SK-N-MC (cell line): ENCODE data around the gene CYP27A1.

Source experiments
- DNase-seq: peaks from one replicate; pipeline ENCODE4 v3.0.0-alpha.2; 2011; ENCODE audit warnings: low read depth, low spot score
- H3K27ac ChIP-seq: fragments of 200-600 bp; sonication (generic); 2 replicates; pipeline ENCODE4 v1.5.1; 2016; ENCODE audit warnings: mixed run types
- H3K36me3 ChIP-seq: fragments of 200-600 bp; sonication (generic); 2 replicates; pipeline ENCODE4 v1.6.1; 2017; ENCODE audit warnings: antibody characterized with exemption, low read length, mixed read lengths; ENCODE audit not compliant: insufficient read depth
- H3K4me3 ChIP-seq: fragments of 200-600 bp; sonication (generic); 2 replicates; pipeline ENCODE4 v1.5.1; 2016
- H3K9ac ChIP-seq: fragments of 200-600 bp; sonication (generic); 2 replicates; pipeline ENCODE4 v1.8.0; 2017; ENCODE audit warnings: mixed run types, mixed read lengths; ENCODE audit not compliant: insufficient read length
- H3K9me3 ChIP-seq: fragments of 200-600 bp; sonication (generic); 2 replicates; pipeline ENCODE4 v1.6.1; 2017; ENCODE audit warnings: low read depth, mild to moderate bottlenecking, antibody characterized with exemption, low read length, moderate library complexity, mixed read lengths
- EZH2 ChIP-seq: fragments of 200-600 bp; sonication (generic); IDR thresholded peaks from one replicate; pipeline ENCODE4 v1.6.1; 2017; ENCODE audit warnings: antibody characterized with exemption
- FOXP2 ChIP-seq: optimal IDR thresholded peaks from 2 replicates; pipeline ENCODE3; 2011; ENCODE audit warnings: mild to moderate bottlenecking, moderate library complexity; ENCODE audit not compliant: insufficient read depth; ENCODE audit errors: extremely low read length, control extremely low read depth
- POLR2AphosphoS5 ChIP-seq: IDR thresholded peaks from 2 replicates; pipeline ENCODE4 v1.6.1; 2012; ENCODE audit warnings: mild to moderate bottlenecking, low read depth, low read length, borderline replicate concordance

Gene CYP27A1

GRCh38 chr2:218820746-218821369 is 38.9 kb downstream of the CYP27A1 start:
- no peaks in the 10 kb centered on the region for H3K9me3 ChIP-seq
- TF ChIP-seq EZH2 (no peak), POLR2AphosphoS5 (no peak), FOXP2 (no peak)
- H3K9ac ChIP-seq, result no peak overlapping the region
- no peak for DNase-seq
- H3K4me3 ChIP-seq, result no peak overlapping the region
- no peaks in the 10 kb centered on the region for H3K36me3 ChIP-seq
- no peak overlapping the region for H3K27ac ChIP-seq

GRCh38 chr2:218821605-218822211 is 39.8 kb downstream of the CYP27A1 start:
- no peak for TF ChIP-seq FOXP2
- H3K9me3 ChIP-seq, result no peaks in the 10 kb centered on the region
- no peak for DNase-seq
- no peak overlapping the region for H3K27ac ChIP-seq
- no peak overlapping the region for H3K4me3 ChIP-seq
- no peaks in the 10 kb centered on the region for H3K36me3 ChIP-seq
- H3K9ac ChIP-seq, result no peak overlapping the region

- TF ChIP-seq EZH2, result no peak
- Histone ChIP-seq H3K9ac (no peak overlapping the region), H3K9me3 (no peaks in the 10 kb centered on the region), H3K4me3 (no peak overlapping the region), H3K27ac (no peak overlapping the region), H3K36me3 (no peaks in the 10 kb centered on the region)
- DNase-seq, result no peak
Observed at GRCh38 chr2:218822622-218823021, 40.7 kb downstream of the CYP27A1 start.

- no peak for DNase-seq
- no peak overlapping the region for H3K27ac ChIP-seq
- H3K9me3 ChIP-seq, result no peaks in the 10 kb centered on the region
- no peaks in the 10 kb centered on the region for H3K36me3 ChIP-seq
- no peak overlapping the region for H3K9ac ChIP-seq
- H3K4me3 ChIP-seq, result no peak overlapping the region
- TF ChIP-seq EZH2 (no peak), FOXP2 (no peak), POLR2AphosphoS5 (no peak)
Observed at GRCh38 chr2:218823196-218823855, 41.4 kb downstream of the CYP27A1 start.

- no peak for DNase-seq
- Histone ChIP-seq H3K9ac (no peak overlapping the region), H3K27ac (no peak overlapping the region), H3K9me3 (no peaks in the 10 kb centered on the region), H3K4me3 (no peak overlapping the region), H3K36me3 (no peaks in the 10 kb centered on the region)
- TF ChIP-seq POLR2AphosphoS5 (no peak), EZH2 (no peak), FOXP2 (no peak)
Observed at GRCh38 chr2:218824004-218824403, 42.1 kb downstream of the CYP27A1 start.

- Histone ChIP-seq H3K4me3 (no peak overlapping the region), H3K9me3 (no peaks in the 10 kb centered on the region), H3K27ac (no peak overlapping the region), H3K9ac (no peak overlapping the region), H3K36me3 (no peaks in the 10 kb centered on the region)
- DNase-seq, result no peak
- TF ChIP-seq POLR2AphosphoS5, result no peak
- TF ChIP-seq FOXP2, result no peak
- no peak for TF ChIP-seq EZH2
Observed at GRCh38 chr2:218826791-218827190, 44.8 kb downstream of the CYP27A1 start.

- H3K36me3 ChIP-seq, result no peaks in the 10 kb centered on the region
- no peak overlapping the region for H3K9ac ChIP-seq
- DNase-seq, result no peak
- no peak overlapping the region for H3K27ac ChIP-seq
- no peak overlapping the region for H3K4me3 ChIP-seq
- no peaks in the 10 kb centered on the region for H3K9me3 ChIP-seq
- TF ChIP-seq EZH2 (no peak), POLR2AphosphoS5 (no peak), FOXP2 (no peak)
Observed at GRCh38 chr2:218827701-218828476, 45.9 kb downstream of the CYP27A1 start.

GRCh38 chr2:218828477-218828778 is 46.5 kb downstream of the CYP27A1 start:
- TF ChIP-seq FOXP2, result no peak
- no peak for TF ChIP-seq EZH2
- no peak for TF ChIP-seq POLR2AphosphoS5
- no peak for DNase-seq
- H3K36me3 ChIP-seq, result no peaks in the 10 kb centered on the region
- H3K4me3 ChIP-seq, result no peak overlapping the region
- no peak overlapping the region for H3K27ac ChIP-seq
- H3K9me3 ChIP-seq, result no peaks in the 10 kb centered on the region
- H3K9ac ChIP-seq, result no peak overlapping the region
